PC-3 (cell line): Measurements from ENCODE around the gene AIFM3. TPM values are rescaled to one million over a fixed set of nuclear protein-coding genes. Genes with fewer than 3 reads are reported as not detected.
"Not testable (repeated sequence)": the region's sequence is repeated elsewhere in the genome, so short reads cannot be mapped to it uniquely, and the experiment has no call there.

ENCODE experiments used
- ATAC-seq: fragments of 200-7000 bp; cut with Tn5 transposase; 2 replicates; pipeline ENCODE4 v1.9.1; 2020; ENCODE audit warnings: mild to moderate bottlenecking, moderate library complexity
- BruUV-seq: library from RNA; stranded (reverse); fragments of 400-500 nt; replicated peaks from 2 replicates; lab custom pipeline; 2021; lab: Mats Ljungman, UMichigan
- CTCF ChIA-PET: fragments of 300-600 bp; sonication (Branson Sonifier 250); formaldehyde crosslinking; loops from one replicate; lab custom pipeline; 2022; ENCODE audit warnings: antibody characterized with exemption; lab: Charles Lee
- POLR2A ChIA-PET: fragments of 300-600 bp; sonication (Branson Sonifier 250); formaldehyde crosslinking; loops from one replicate; lab custom pipeline; 2022; ENCODE audit warnings: antibody characterized with exemption; ENCODE audit not compliant: unreplicated experiment; lab: Charles Lee
- DNase-seq: peaks from one replicate; pipeline ENCODE4 v3.0.0-alpha.2; 2015
- H2AFZ ChIP-seq: fragments of 300-600 bp; sonication (generic); 2 replicates; pipeline ENCODE4 v1.6.0; 2016; ENCODE audit warnings: antibody characterized with exemption, low read length
- H3F3A ChIP-seq: fragments of 300-600 bp; sonication (generic); one replicate; pipeline ENCODE4 v1.6.0; 2017; ENCODE audit warnings: antibody characterized with exemption, low read length, control low read depth, mild to moderate bottlenecking; ENCODE audit not compliant: unreplicated experiment
- H3K27ac ChIP-seq: fragments of 300-600 bp; sonication (generic); 2 replicates; pipeline ENCODE4 v1.5.1; 2016; ENCODE audit warnings: mild to moderate bottlenecking, low read length
- H3K27me3 ChIP-seq: fragments of 300-600 bp; sonication (generic); 2 replicates; pipeline ENCODE4 v1.6.1; 2016; ENCODE audit warnings: low read length, mixed read lengths
- H3K36me3 ChIP-seq: fragments of 300-600 bp; sonication (generic); 2 replicates; pipeline ENCODE4 v1.6.1; 2016; ENCODE audit warnings: low read depth, mixed run types, low read length, mixed read lengths
- H3K4me1 ChIP-seq: fragments of 300-600 bp; sonication (generic); 2 replicates; pipeline ENCODE4 v1.5.1; 2016; ENCODE audit warnings: low read length; ENCODE audit not compliant: insufficient read depth
- H3K4me2 ChIP-seq: fragments of 300-600 bp; sonication (generic); 2 replicates; pipeline ENCODE4 v1.6.0; 2016; ENCODE audit warnings: low read length
- H3K4me3 ChIP-seq: fragments of 300-600 bp; sonication (generic); 2 replicates; pipeline ENCODE4 v1.5.1; 2016; ENCODE audit warnings: mild to moderate bottlenecking, low read length, mixed read lengths
- H3K79me2 ChIP-seq: fragments of 300-600 bp; sonication (generic); 2 replicates; pipeline ENCODE4 v1.6.1; 2017; ENCODE audit warnings: low read length, mixed read lengths
- H3K9ac ChIP-seq: fragments of 300-600 bp; sonication (generic); 2 replicates; pipeline ENCODE4 v1.6.0; 2016; ENCODE audit warnings: mild to moderate bottlenecking, low read length
- H3K9me2 ChIP-seq: fragments of 300-600 bp; sonication (generic); replicated peaks from 2 replicates; pipeline ENCODE4 v1.6.1; 2016; ENCODE audit warnings: mixed run types, low read length, mixed read lengths
- H3K9me3 ChIP-seq: fragments of 300-600 bp; sonication (generic); 2 replicates; pipeline ENCODE4 v1.6.1; 2016; ENCODE audit warnings: low read length, mixed read lengths
- H4K20me1 ChIP-seq: fragments of 300-600 bp; sonication (generic); 2 replicates; pipeline ENCODE4 v1.6.1; 2016; ENCODE audit warnings: low read length, mixed read lengths
- EZH2 ChIP-seq: fragments of 300-600 bp; sonication (generic); IDR thresholded peaks from one replicate; pipeline ENCODE4 v1.6.1; 2017; ENCODE audit warnings: antibody characterized with exemption, mild to moderate bottlenecking, low read length; ENCODE audit not compliant: unreplicated experiment
- EZH2phosphoT487 ChIP-seq: fragments of 300-600 bp; sonication (generic); IDR thresholded peaks from 2 replicates; pipeline ENCODE4 v1.6.1; 2018; ENCODE audit warnings: mild to moderate bottlenecking, antibody characterized with exemption, low read length, borderline replicate concordance
- intact Hi-C: fragments of 100-400 bp; cut with micrococcal nuclease; formaldehyde crosslinking; loops from 2 replicates; pipeline ENCODE4 v1.9.0; 2023
- total RNA-seq: library from RNA; depleted of rRNA; stranded (reverse); fragments of >200 nt; gene quantifications from 2 replicates; pipeline ENCODE4 v1.2.3, GENCODE V29; 2014
- TF ChIP-seq, protein P1 (sequence below): fragments of 300-600 bp; sonication (generic); conservative IDR thresholded peaks from 2 replicates; pipeline ENCODE4 v1.5.1; 2017; ENCODE audit warnings: antibody characterized with exemption, low read depth, mild to moderate bottlenecking, low read length

AIFM3 gene
- total RNA-seq, 1 experiment from 2014 or later = 1.5 TPM

GRCh38 chr22:20930004-20930403 is 37.1 kb upstream of the AIFM3 start:
- no peak overlapping the region for H3K4me2 ChIP-seq
- H3K79me2 ChIP-seq = peaks cover 94% of the 10 kb centered on the region
- H3K9me2 ChIP-seq = no peaks in the 10 kb centered on the region
- no TSS peak for BruUV-seq
- intact Hi-C loops = no loop called here
- H3K27ac ChIP-seq = no peak overlapping the region
- H3K36me3 ChIP-seq = no peaks in the 10 kb centered on the region; the same call in 1 of the 2 replicates
- H2AFZ ChIP-seq = no peak overlapping the region
- H3K9ac ChIP-seq = no peak overlapping the region
- DNase-seq = no peak
- no peaks in the 10 kb centered on the region for H3K4me1 ChIP-seq
- ChIA-PET CTCF (no interaction called here), POLR2A (no interaction called here)
- no peaks in the 10 kb centered on the region for H3F3A ChIP-seq
- no peak for ATAC-seq
- no peaks in the 10 kb centered on the region for H3K27me3 ChIP-seq
- H3K9me3 ChIP-seq = no peaks in the 10 kb centered on the region
- TF ChIP-seq, protein P1, sequence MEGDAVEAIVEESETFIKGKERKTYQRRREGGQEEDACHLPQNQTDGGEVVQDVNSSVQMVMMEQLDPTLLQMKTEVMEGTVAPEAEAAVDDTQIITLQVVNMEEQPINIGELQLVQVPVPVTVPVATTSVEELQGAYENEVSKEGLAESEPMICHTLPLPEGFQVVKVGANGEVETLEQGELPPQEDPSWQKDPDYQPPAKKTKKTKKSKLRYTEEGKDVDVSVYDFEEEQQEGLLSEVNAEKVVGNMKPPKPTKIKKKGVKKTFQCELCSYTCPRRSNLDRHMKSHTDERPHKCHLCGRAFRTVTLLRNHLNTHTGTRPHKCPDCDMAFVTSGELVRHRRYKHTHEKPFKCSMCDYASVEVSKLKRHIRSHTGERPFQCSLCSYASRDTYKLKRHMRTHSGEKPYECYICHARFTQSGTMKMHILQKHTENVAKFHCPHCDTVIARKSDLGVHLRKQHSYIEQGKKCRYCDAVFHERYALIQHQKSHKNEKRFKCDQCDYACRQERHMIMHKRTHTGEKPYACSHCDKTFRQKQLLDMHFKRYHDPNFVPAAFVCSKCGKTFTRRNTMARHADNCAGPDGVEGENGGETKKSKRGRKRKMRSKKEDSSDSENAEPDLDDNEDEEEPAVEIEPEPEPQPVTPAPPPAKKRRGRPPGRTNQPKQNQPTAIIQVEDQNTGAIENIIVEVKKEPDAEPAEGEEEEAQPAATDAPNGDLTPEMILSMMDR = no peak
- TF ChIP-seq EZH2 = no peak
- no peak for TF ChIP-seq EZH2phosphoT487
- H4K20me1 ChIP-seq = peaks cover 46% of the 10 kb centered on the region
- H3K4me3 ChIP-seq = no peak overlapping the region

- DNase-seq, H3K4me3 ChIP-seq, H3K27me3 ChIP-seq, H3K4me1 ChIP-seq, H3K4me2 ChIP-seq, CTCF ChIA-PET, H2AFZ ChIP-seq, H3F3A ChIP-seq, ATAC-seq, H3K9ac ChIP-seq, intact Hi-C loops, H3K27ac ChIP-seq, H3K36me3 ChIP-seq, POLR2A ChIA-PET, BruUV-seq, H3K9me3 ChIP-seq, H3K9me2 ChIP-seq: not testable (repeated sequence)
- H3K79me2 ChIP-seq = peaks cover 94% of the 10 kb centered on the region
- peaks cover 45% of the 10 kb centered on the region for H4K20me1 ChIP-seq
These were observed 36.6 kb upstream of the AIFM3 start for GRCh38 chr22:20930435-20930834.

DNA sequence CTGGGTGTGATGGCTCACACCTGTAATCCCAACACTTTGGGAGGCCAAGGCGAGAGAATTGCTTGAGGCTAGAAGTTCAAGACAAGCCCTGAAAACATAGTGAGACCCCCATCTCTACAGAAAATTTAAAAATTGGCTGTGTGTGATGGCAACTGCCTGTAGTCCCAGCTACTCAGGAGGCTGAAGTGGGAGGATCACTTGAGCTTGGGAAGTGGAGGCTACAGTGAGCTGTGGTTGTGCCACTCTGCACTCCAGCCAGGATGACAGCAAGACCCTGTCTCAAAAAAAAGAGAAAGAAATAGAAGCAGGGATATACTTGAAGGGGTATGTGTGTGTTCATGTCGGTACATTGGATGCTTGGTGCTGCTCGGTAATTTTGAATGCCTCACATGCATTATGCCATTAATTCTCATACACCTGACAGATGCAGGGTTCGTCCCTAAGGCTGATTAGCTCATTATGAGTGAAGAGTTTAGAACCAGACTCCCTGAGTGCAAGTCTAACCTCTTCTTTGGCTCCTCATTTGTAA is 35.9 kb upstream of the AIFM3 start:
- Histone ChIP-seq H3K79me2 (peaks cover 94% of the 10 kb centered on the region), H3K4me2 (no peak overlapping the region), H3K9me3 (no peaks in the 10 kb centered on the region), H4K20me1 (peaks cover 37% of the 10 kb centered on the region), H2AFZ (no peak overlapping the region), H3K36me3 (no peaks in the 10 kb centered on the region; the same call in 1 of the 2 replicates), H3K9me2 (no peaks in the 10 kb centered on the region), H3F3A (no peaks in the 10 kb centered on the region), H3K4me1 (no peaks in the 10 kb centered on the region), H3K27ac (no peak overlapping the region), H3K27me3 (no peaks in the 10 kb centered on the region), H3K4me3 (no peak overlapping the region), H3K9ac (no peak overlapping the region)
- TF ChIP-seq EZH2phosphoT487 = no peak
- TF ChIP-seq, protein P1 = no peak
- ChIA-PET CTCF (no interaction called here), POLR2A (interaction anchor here (0.6 kb wide), 1 partner anchor 134 kb away, joined by 4 read pairs; no protein-coding TSS in a partner anchor)
- intact Hi-C loops = no loop called here
- DNase-seq (no peak), ATAC-seq (no peak)
- no TSS peak for BruUV-seq
